Measurements from ENCODE around the gene PTPN9. TPM values are rescaled to one million over a fixed set of nuclear protein-coding genes. Genes with fewer than 3 reads are reported as not detected.

PTPN9 gene
- total and polyA plus RNA-seq, 2 of the 13 experiments (the other 11 are each of a cell fraction or from before 2014, with no cell fraction given): 16.6 to 19.9 TPM

DNA sequence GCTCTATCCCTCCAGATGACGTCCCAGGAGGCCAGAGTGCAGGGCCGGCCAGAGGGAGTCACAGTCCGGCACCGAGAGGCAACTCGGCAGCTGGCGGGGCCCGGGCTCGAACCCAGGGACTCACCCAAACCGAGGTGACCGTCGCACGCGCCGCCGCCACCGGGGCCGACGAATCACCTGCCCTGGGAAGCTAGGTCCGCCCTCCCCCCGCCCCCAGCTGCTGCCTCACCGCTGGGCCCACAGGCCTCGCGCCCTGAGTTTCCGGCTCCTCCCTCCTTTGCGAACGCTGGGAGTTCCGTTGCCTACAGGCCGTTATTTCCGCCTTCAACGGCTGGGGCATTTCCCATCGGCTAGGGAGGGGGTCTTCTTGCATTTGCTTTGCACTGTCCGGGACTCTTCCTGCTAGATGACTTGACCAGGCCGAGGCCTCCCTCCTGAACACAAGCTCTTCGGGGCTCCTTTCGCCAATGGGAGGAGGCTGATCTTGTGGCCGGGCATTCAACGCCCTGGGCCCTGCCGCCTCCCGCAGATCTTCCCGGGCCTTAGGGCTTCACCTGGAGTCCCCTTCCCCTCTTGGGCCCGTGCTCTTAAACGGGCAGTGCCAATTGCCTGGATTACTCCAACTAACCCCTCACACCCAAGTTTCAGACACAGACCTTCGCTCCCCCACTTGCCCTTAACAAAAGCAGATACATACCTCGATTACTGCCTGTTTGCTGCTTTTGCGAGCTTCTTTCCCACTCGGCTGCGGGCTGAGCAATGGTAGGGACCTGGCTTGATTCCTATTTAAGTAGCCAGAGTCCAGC is 46.6 kb upstream of the PTPN9 start, which contains the start of gene SNUPN (continued):
- TF ChIP-seq, protein P1, sequence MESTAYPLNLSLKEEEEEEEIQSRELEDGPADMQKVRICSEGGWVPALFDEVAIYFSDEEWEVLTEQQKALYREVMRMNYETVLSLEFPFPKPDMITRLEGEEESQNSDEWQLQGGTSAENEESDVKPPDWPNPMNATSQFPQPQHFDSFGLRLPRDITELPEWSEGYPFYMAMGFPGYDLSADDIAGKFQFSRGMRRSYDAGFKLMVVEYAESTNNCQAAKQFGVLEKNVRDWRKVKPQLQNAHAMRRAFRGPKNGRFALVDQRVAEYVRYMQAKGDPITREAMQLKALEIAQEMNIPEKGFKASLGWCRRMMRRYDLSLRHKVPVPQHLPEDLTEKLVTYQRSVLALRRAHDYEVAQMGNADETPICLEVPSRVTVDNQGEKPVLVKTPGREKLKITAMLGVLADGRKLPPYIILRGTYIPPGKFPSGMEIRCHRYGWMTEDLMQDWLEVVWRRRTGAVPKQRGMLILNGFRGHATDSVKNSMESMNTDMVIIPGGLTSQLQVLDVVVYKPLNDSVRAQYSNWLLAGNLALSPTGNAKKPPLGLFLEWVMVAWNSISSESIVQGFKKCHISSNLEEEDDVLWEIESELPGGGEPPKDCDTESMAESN (CRISPR knock-in tag; conservative IDR thresholded peaks at IDR 0.05): peak; percentile 83
- TF ChIP-seq ZNF205 (CRISPR knock-in tag; IDR thresholded peaks at IDR 0.05): no peak
- TF ChIP-seq FOXA1 (IDR thresholded peaks at IDR 0.05): no peak
- TF ChIP-seq FOXA1 (CRISPR knock-in tag; IDR thresholded peaks at IDR 0.05): no peak; the same call in 1 of the 2 replicates
- TF ChIP-seq ZNF260 (CRISPR knock-in tag; IDR thresholded peaks at IDR 0.05; ENCODE audit: borderline replicate concordance, low read depth): no peak
- TF ChIP-seq ELF1 (CRISPR knock-in tag; IDR thresholded peaks at IDR 0.05): peak; percentile 89
- TF ChIP-seq ZNF543 (CRISPR knock-in tag; IDR thresholded peaks at IDR 0.05): peak; percentile 82
- TF ChIP-seq ZNF143 (CRISPR knock-in tag; IDR thresholded peaks at IDR 0.05): peak; percentile 78
- TF ChIP-seq PRMT3 (CRISPR knock-in tag; IDR thresholded peaks at IDR 0.05; ENCODE audit: borderline replicate concordance, low read depth): no peak
- peak; percentile 83; the same call in 1 of the 2 replicates for TF ChIP-seq RFXAP (CRISPR knock-in tag; IDR thresholded peaks at IDR 0.05; ENCODE audit: borderline replicate concordance)
- TF ChIP-seq, protein P2, sequence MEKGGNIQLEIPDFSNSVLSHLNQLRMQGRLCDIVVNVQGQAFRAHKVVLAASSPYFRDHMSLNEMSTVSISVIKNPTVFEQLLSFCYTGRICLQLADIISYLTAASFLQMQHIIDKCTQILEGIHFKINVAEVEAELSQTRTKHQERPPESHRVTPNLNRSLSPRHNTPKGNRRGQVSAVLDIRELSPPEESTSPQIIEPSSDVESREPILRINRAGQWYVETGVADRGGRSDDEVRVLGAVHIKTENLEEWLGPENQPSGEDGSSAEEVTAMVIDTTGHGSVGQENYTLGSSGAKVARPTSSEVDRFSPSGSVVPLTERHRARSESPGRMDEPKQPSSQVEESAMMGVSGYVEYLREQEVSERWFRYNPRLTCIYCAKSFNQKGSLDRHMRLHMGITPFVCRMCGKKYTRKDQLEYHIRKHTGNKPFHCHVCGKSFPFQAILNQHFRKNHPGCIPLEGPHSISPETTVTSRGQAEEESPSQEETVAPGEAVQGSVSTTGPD (CRISPR knock-in tag; IDR thresholded peaks at IDR 0.05): no peak
- 0 out of 2 replicates have a peak, but pooled peaks have one; percentile 5 for TF ChIP-seq ZFP41 (CRISPR knock-in tag; IDR thresholded peaks at IDR 0.05; ENCODE audit: borderline replicate concordance)
- TF ChIP-seq NONO (IDR thresholded peaks at IDR 0.05): no peak
- peak; percentile 83 for TF ChIP-seq NONO (CRISPR knock-in tag; conservative IDR thresholded peaks at IDR 0.05)
- TF ChIP-seq ZNF274 (CRISPR knock-in tag; IDR thresholded peaks at IDR 0.05): no peak
- TF ChIP-seq ZNF678 (CRISPR knock-in tag; IDR thresholded peaks at IDR 0.05): no peak
- TF ChIP-seq HNF4A (CRISPR knock-in tag; IDR thresholded peaks at IDR 0.05): peak; percentile 36
- no peak for TF ChIP-seq ZEB1 (IDR thresholded peaks at IDR 0.05; ENCODE audit: insufficient replicate concordance, low read depth)
- TF ChIP-seq ZNF253 (CRISPR knock-in tag; IDR thresholded peaks at IDR 0.05; ENCODE audit: borderline replicate concordance): no peak
- TF ChIP-seq PRPF4 (IDR thresholded peaks at IDR 0.05; ENCODE audit: low read depth, low read length, poor library complexity, severe bottlenecking): no peak
- TF ChIP-seq ZSCAN20 (CRISPR knock-in tag; IDR thresholded peaks at IDR 0.05; ENCODE audit: borderline replicate concordance): no peak
- TF ChIP-seq RBM39 (IDR thresholded peaks at IDR 0.05; ENCODE audit: low read depth, low read length, poor library complexity, severe bottlenecking): peak; percentile 91
- TF ChIP-seq ZMYM3 (CRISPR knock-in tag; IDR thresholded peaks at IDR 0.05): peak; percentile 81
- peak; percentile 30; the same call in 1 of the 2 replicates for TF ChIP-seq ZSCAN9 (CRISPR knock-in tag; IDR thresholded peaks at IDR 0.05; ENCODE audit: borderline replicate concordance)
- peak; percentile 74; the same call in 1 of the 2 replicates for TF ChIP-seq BRD4 (CRISPR knock-in tag; IDR thresholded peaks at IDR 0.05)
- TF ChIP-seq TEAD2 (CRISPR knock-in tag; IDR thresholded peaks at IDR 0.05): no peak; the same call in 1 of the 2 replicates
- TF ChIP-seq, protein P3, sequence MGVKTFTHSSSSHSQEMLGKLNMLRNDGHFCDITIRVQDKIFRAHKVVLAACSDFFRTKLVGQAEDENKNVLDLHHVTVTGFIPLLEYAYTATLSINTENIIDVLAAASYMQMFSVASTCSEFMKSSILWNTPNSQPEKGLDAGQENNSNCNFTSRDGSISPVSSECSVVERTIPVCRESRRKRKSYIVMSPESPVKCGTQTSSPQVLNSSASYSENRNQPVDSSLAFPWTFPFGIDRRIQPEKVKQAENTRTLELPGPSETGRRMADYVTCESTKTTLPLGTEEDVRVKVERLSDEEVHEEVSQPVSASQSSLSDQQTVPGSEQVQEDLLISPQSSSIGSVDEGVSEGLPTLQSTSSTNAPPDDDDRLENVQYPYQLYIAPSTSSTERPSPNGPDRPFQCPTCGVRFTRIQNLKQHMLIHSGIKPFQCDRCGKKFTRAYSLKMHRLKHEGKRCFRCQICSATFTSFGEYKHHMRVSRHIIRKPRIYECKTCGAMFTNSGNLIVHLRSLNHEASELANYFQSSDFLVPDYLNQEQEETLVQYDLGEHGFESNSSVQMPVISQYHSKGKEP (CRISPR knock-in tag; IDR thresholded peaks at IDR 0.05): no peak; the same call in 1 of the 2 replicates

Measured in HepG2 (cell line).